IMR-90 (cell line): Measurements from ENCODE around the gene GLI1. TPM values are rescaled to one million over a fixed set of nuclear protein-coding genes. Genes with fewer than 3 reads are reported as not detected.
"Not testable (repeated sequence)": the region's sequence is repeated elsewhere in the genome, so short reads cannot be mapped to it uniquely, and the experiment has no call there.

Source experiments
- ATAC-seq: fragments of 200-7000 bp; cut with Tn5 transposase; 2 replicates; pipeline ENCODE4 v1.9.1; 2020; ENCODE audit warnings: low read depth, mild to moderate bottlenecking, moderate library complexity
- BruUV-seq: library from RNA; stranded (reverse); fragments of 400-500 nt; replicated peaks from 2 replicates; lab custom pipeline; 2021; lab: Mats Ljungman, UMichigan
- CTCF ChIA-PET: fragments of 300-600 bp; formaldehyde crosslinking; extraction: SDS; loops from one replicate; lab custom pipeline; 2021; ENCODE audit warnings: antibody characterized with exemption; lab: Yijun Ruan, JAX
- POLR2A ChIA-PET: fragments of 300-600 bp; sonication (Branson Sonifier 250); formaldehyde crosslinking; loops from one replicate; lab custom pipeline; 2022; ENCODE audit warnings: antibody characterized with exemption; ENCODE audit not compliant: unreplicated experiment; lab: Charles Lee
- DNase-seq: peaks from one replicate; pipeline ENCODE4 v3.0.0; 2013
- H2AFZ ChIP-seq: replicated peaks from 2 replicates; pipeline ENCODE3; 2013; ENCODE audit warnings: low read length, mild to moderate bottlenecking; ENCODE audit not compliant: poor library complexity
- H2AK5ac ChIP-seq: 2 replicates; pipeline ENCODE4 v1.6.1; 2013; ENCODE audit warnings: low read depth, low read length, inconsistent platforms
- H2AK9ac ChIP-seq: replicated peaks from 2 replicates; pipeline ENCODE3; 2013; ENCODE audit warnings: mild to moderate bottlenecking, low read depth, low read length, moderate library complexity; ENCODE audit not compliant: poor library complexity
- H2BK120ac ChIP-seq: 2 replicates; pipeline ENCODE4 v1.6.1; 2013; ENCODE audit warnings: low read depth, low read length, inconsistent platforms
- H2BK15ac ChIP-seq: 3 replicates; pipeline ENCODE4 v1.6.1; 2013; ENCODE audit warnings: low read depth, low read length, inconsistent platforms
- H2BK20ac ChIP-seq: 2 replicates; pipeline ENCODE4 v1.6.1; 2013; ENCODE audit warnings: low read depth, mild to moderate bottlenecking, inconsistent platforms, low read length, moderate library complexity
- H2BK5ac ChIP-seq: 2 replicates; pipeline ENCODE4 v1.6.1; 2013; ENCODE audit warnings: mild to moderate bottlenecking, low read depth, low read length, inconsistent platforms; ENCODE audit not compliant: poor library complexity, severe bottlenecking
- H3K14ac ChIP-seq: replicated peaks from 2 replicates; pipeline ENCODE4 v1.6.1; 2013; ENCODE audit warnings: low read depth, low read length, inconsistent platforms
- H3K18ac ChIP-seq: 2 replicates; pipeline ENCODE4 v1.6.1; 2013; ENCODE audit warnings: low read depth, low read length, control low read depth
- H3K23ac ChIP-seq: 2 replicates; pipeline ENCODE4 v1.6.1; 2013; ENCODE audit warnings: low read depth, low read length, inconsistent platforms
- H3K27ac ChIP-seq: 2 replicates; pipeline ENCODE4 v1.5.1; 2013; ENCODE audit warnings: mild to moderate bottlenecking, control low read depth, low read length; ENCODE audit not compliant: insufficient read depth
- H3K27me3 ChIP-seq: 2 replicates; pipeline ENCODE4 v1.6.1; 2013; ENCODE audit warnings: low read length; ENCODE audit not compliant: control insufficient read depth, insufficient read depth
- H3K36me3 ChIP-seq: 2 replicates; pipeline ENCODE4 v1.6.1; 2013; ENCODE audit warnings: low read length, mixed read lengths; ENCODE audit not compliant: control insufficient read depth, insufficient read depth
- H3K4ac ChIP-seq: 2 replicates; pipeline ENCODE4 v1.6.1; 2013; ENCODE audit warnings: low read depth, low read length, inconsistent platforms
- H3K4me1 ChIP-seq: 2 replicates; pipeline ENCODE4 v1.6.1; 2013; ENCODE audit warnings: low read length, mixed read lengths; ENCODE audit not compliant: control insufficient read depth, insufficient read depth
- H3K4me2 ChIP-seq: 2 replicates; pipeline ENCODE4 v1.6.1; 2013; ENCODE audit warnings: low read depth, mild to moderate bottlenecking, control low read depth, low read length, moderate library complexity
- H3K4me3 ChIP-seq: 2 replicates; pipeline ENCODE4 v1.5.1; 2013; ENCODE audit warnings: low read depth, mild to moderate bottlenecking, control low read depth, low read length, moderate library complexity; ENCODE audit not compliant: insufficient read depth
- H3K56ac ChIP-seq: 2 replicates; pipeline ENCODE4 v1.6.1; 2013; ENCODE audit warnings: low read length, inconsistent platforms; ENCODE audit not compliant: insufficient read depth; ENCODE audit errors: extremely low read depth
- H3K79me1 ChIP-seq, 2 experiments: 2 replicates each; pipeline ENCODE4 v1.6.1; 2013; ENCODE audit warnings: low read length in 2 of 2, inconsistent platforms in 1 of 2, low read depth in 1 of 2
- H3K9ac ChIP-seq: 2 replicates; pipeline ENCODE4 v1.6.1; 2013; ENCODE audit warnings: low read depth, low read length, control low read depth
- H3K9me1 ChIP-seq: 2 replicates; pipeline ENCODE4 v1.6.1; 2013; ENCODE audit warnings: low read length, inconsistent platforms; ENCODE audit not compliant: insufficient read depth
- H3K9me3 ChIP-seq: 2 replicates; pipeline ENCODE4 v1.6.1; 2013; ENCODE audit warnings: low read length; ENCODE audit not compliant: control insufficient read depth, insufficient read depth
- H4K20me1 ChIP-seq: 2 replicates; pipeline ENCODE4 v1.6.1; 2013; ENCODE audit warnings: low read length, inconsistent platforms; ENCODE audit not compliant: insufficient read depth
- H4K5ac ChIP-seq: 2 replicates; pipeline ENCODE4 v1.6.1; 2013; ENCODE audit warnings: mild to moderate bottlenecking, low read depth, low read length, control low read depth
- H4K8ac ChIP-seq, 2 experiments: 2 replicates each; pipeline ENCODE4 v1.6.1; 2013; ENCODE audit warnings: low read depth in 2 of 2, low read length in 2 of 2, control low read depth in 1 of 2, inconsistent platforms in 1 of 2
- H4K91ac ChIP-seq: 2 replicates; pipeline ENCODE4 v1.6.1; 2013; ENCODE audit warnings: low read depth, low read length, inconsistent platforms; ENCODE audit not compliant: insufficient read depth
- WGBS, 2 experiments: methylation state at CpG; one replicate each; pipeline versions ENCODE4 v1.1.5 to v1.1.7; 2013; ENCODE audit warnings: missing lambda C conversion rate in 2 of 2; ENCODE audit not compliant: insufficient read length in 1 of 2; ENCODE audit errors: extremely low coverage in 2 of 2; 5-methylcytosine and 5-hydroxymethylcytosine counted together
- dilution Hi-C: fragments of 300-500 bp; cut with HindIII; formaldehyde crosslinking; loops from one replicate; pipeline ENCODE4 v1.14.3; 2018; ENCODE audit warnings: low sequenced_read_pairs; ENCODE audit not compliant: unreplicated experiment
- in situ Hi-C: fragments of 300-500 bp; cut with MboI; formaldehyde crosslinking; loops from 3 replicates; pipeline ENCODE4 v1.14.3; 2019; ENCODE audit warnings: low sequenced_read_pairs, inconsistent platforms, mixed read lengths
- intact Hi-C: fragments of 100-400 bp; cut with micrococcal nuclease; formaldehyde crosslinking; loops from 2 replicates; pipeline ENCODE4 v1.10.0; 2022
- polyA plus RNA-seq, 3 experiments: library from polyadenylated mRNA; depleted of rRNA; stranded (reverse); fragments of >200 nt; gene quantifications; 2 replicates each; pipeline ENCODE4 v1.2.3, GENCODE V29; 2012; ENCODE audit warnings: low replicate concordance in 1 of 3
- total RNA-seq: library from RNA; depleted of rRNA; stranded (reverse); fragments of >200 nt; gene quantifications from 2 replicates; pipeline ENCODE4 v1.2.3, GENCODE V29; 2012

Gene GLI1
- total and polyA plus RNA-seq, 2 of the 4 experiments (the other 2 are of a cell fraction): 1.3 to 3.8 TPM

DNA sequence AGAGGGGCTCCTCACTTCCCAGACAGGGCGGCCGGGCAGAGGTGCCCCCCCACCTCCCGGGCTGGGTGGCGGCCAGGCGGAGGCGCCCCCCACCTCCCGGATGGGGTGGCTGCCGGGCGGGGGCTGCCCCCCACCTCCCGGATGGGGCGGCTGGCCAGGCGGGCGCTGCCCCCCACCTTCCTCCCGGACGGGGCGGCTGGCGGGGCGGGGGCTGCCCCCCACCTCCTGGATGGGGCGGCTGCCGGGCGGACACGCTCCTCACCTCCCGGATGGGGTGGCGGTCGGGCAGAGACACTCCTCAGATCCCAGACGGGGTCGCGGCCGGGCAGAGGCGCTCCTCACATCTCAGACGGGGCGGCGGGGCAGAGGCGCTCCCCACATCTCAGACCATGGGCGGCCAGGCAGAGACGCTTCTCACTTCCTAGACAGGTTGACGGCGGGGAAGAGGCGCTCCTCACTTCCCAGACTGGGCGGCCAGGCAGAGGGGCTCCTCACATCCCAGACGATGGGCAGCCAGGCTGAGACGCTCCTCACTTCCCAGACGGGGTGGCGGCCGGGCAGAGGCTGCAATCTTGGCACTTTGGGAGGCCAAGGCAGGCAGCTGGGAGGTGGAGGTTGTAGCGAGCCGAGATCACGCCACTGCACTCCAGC, 35.6 kb downstream of the GLI1 start:
- in situ Hi-C loops, H4K5ac ChIP-seq, H3K56ac ChIP-seq, H2BK120ac ChIP-seq, ATAC-seq, H4K8ac ChIP-seq, H3K4me2 ChIP-seq, H3K18ac ChIP-seq, H3K27ac ChIP-seq, H2AFZ ChIP-seq, DNase-seq, intact Hi-C loops, H3K4me3 ChIP-seq, H3K14ac ChIP-seq, H2BK20ac ChIP-seq, H2AK5ac ChIP-seq, H2AK9ac ChIP-seq, dilution Hi-C loops, CTCF ChIA-PET, H2BK5ac ChIP-seq, H3K4ac ChIP-seq, H3K4me1 ChIP-seq, H2BK15ac ChIP-seq, BruUV-seq, H4K91ac ChIP-seq, H3K9me3 ChIP-seq, H3K27me3 ChIP-seq, H3K23ac ChIP-seq, H3K9ac ChIP-seq, POLR2A ChIA-PET: not testable (repeated sequence)
- Histone ChIP-seq H4K20me1 (peaks cover 37% of the 10 kb centered on the region; the same call in 1 of the 2 replicates), H3K36me3 (peaks cover 45% of the 10 kb centered on the region), H3K79me1 (peaks cover 46 to 52% of the 10 kb centered on the region in 2 experiments), H3K9me1 (peaks cover 12% of the 10 kb centered on the region)
- 98% methylated on average over 16 of the region's 48 CpGs; no CpG with 5 or more reads in 1 of the 2 experiments for WGBS, 2 experiments
